Upper lobe of left lung (tissue), 6 donors: Measurements from ENCODE around the gene SPG7. TPM values are rescaled to one million over a fixed set of nuclear protein-coding genes. Genes with fewer than 3 reads are reported as not detected.

Experiments
- ATAC-seq, 2 donors: fragments of 200-7000 bp; cut with Tn5 transposase; one replicate each; pipeline ENCODE4 v1.9.1; 2022; ENCODE audit warnings: mild to moderate bottlenecking in 2 of 2, moderate library complexity in 2 of 2; ENCODE audit not compliant: low FRiP score in 2 of 2
- DNase-seq, 2 donors: peaks; one replicate each; pipeline ENCODE4 v3.0.0-alpha.2; 2019 to 2020
- H3K27ac ChIP-seq, 4 donors: fragments of 200-600 bp; sonication (generic); one replicate each; pipeline ENCODE4 v1.5.1; 2016 to 2019
- H3K27me3 ChIP-seq, 4 donors: fragments of 200-600 bp; sonication (generic); one replicate each; pipeline ENCODE4 v1.5.1; 2017 to 2019
- H3K36me3 ChIP-seq, 4 donors: fragments of 200-600 bp; sonication (generic); one replicate each; pipeline ENCODE4 v1.5.1; 2016 to 2019
- H3K4me1 ChIP-seq, 4 donors: fragments of 200-600 bp; sonication (generic); one replicate each; pipeline ENCODE4 v1.5.1; 2018 to 2019
- H3K4me3 ChIP-seq, 4 donors: fragments of 200-600 bp; sonication (generic); one replicate each; pipeline ENCODE4 v1.5.1; 2017 to 2019; ENCODE audit warnings: mild to moderate bottlenecking in 2 of 4, moderate library complexity in 1 of 4
- H3K9me3 ChIP-seq, 4 donors: fragments of 200-600 bp; sonication (generic); one replicate each; pipeline ENCODE4 v1.5.1; 2018 to 2019
- EP300 ChIP-seq, 4 donors: sonication (generic); formaldehyde crosslinking; IDR thresholded peaks; one replicate each; pipeline ENCODE4 v1.5.1; 2017; ENCODE audit warnings: antibody characterized with exemption in 4 of 4, control low read depth in 2 of 4
- POLR2A ChIP-seq, 4 donors: fragments of 450-650 bp; IDR thresholded peaks; one replicate each; pipeline ENCODE4 v1.5.1; 2016 to 2017; ENCODE audit warnings: antibody characterized with exemption in 4 of 4, mild to moderate bottlenecking in 2 of 4
- POLR2AphosphoS5 ChIP-seq, 2 donors: sonication (generic); formaldehyde crosslinking; IDR thresholded peaks; one replicate each; pipeline ENCODE4 v1.5.1; 2017; ENCODE audit warnings: antibody characterized with exemption in 2 of 2
- WGBS, 2 donors: methylation state at CpG; one replicate each; pipeline ENCODE4 v1.1.5; 2017 to 2018; 5-methylcytosine and 5-hydroxymethylcytosine counted together
- total RNA-seq, 6 donors: library from RNA; depleted of rRNA in 4 of 6; stranded (reverse); fragments of >200 nt in 4 of 6; gene quantifications; one replicate each; pipeline versions ENCODE4 v1.1.0 to v1.2.1, GENCODE V29; 2016 to 2021
- TF ChIP-seq, protein P1 (sequence below), 6 experiments: fragments of 450-650 bp in 4 of 6; fragments of 200-600 bp in 2 of 6; sonication (generic) in 2 of 6; IDR thresholded peaks; one replicate each; pipeline ENCODE4 v1.5.1; 2016 to 2019; ENCODE audit warnings: antibody characterized with exemption in 6 of 6
- donor health status: DM: no; HTN: no; CAD: no; lungs with moderate emphysema.
- donor health status: DM: no; HTN: yes; CAD: no; lungs with severe emphysema.

The SPG7 gene
- total RNA-seq, 6 donors from 2014 or later = 72.6 to 419 (median 111) TPM

- Histone ChIP-seq H3K27ac (no peak overlapping the region), H3K4me3 (no peak overlapping the region), H3K27me3 (no peaks in the 10 kb centered on the region), H3K9me3 (no peaks in the 10 kb centered on the region), H3K4me1 (no peaks in the 10 kb centered on the region), H3K36me3 (no peaks in the 10 kb centered on the region)
- no peak for ATAC-seq
- DNase-seq = no peak
- TF ChIP-seq EP300 (IDR thresholded peaks at IDR 0.05) = no peak
- no peak for TF ChIP-seq POLR2A (IDR thresholded peaks at IDR 0.05)
- TF ChIP-seq POLR2AphosphoS5 (IDR thresholded peaks at IDR 0.05) = no peak
- TF ChIP-seq, protein P1, sequence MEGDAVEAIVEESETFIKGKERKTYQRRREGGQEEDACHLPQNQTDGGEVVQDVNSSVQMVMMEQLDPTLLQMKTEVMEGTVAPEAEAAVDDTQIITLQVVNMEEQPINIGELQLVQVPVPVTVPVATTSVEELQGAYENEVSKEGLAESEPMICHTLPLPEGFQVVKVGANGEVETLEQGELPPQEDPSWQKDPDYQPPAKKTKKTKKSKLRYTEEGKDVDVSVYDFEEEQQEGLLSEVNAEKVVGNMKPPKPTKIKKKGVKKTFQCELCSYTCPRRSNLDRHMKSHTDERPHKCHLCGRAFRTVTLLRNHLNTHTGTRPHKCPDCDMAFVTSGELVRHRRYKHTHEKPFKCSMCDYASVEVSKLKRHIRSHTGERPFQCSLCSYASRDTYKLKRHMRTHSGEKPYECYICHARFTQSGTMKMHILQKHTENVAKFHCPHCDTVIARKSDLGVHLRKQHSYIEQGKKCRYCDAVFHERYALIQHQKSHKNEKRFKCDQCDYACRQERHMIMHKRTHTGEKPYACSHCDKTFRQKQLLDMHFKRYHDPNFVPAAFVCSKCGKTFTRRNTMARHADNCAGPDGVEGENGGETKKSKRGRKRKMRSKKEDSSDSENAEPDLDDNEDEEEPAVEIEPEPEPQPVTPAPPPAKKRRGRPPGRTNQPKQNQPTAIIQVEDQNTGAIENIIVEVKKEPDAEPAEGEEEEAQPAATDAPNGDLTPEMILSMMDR (IDR thresholded peaks at IDR 0.05) = no peak
- 72 to 84% methylated on average over 13 to 15 of the region's 15 CpGs for WGBS, 2 donors
Observed at GRCh38 chr16:89593841-89594240, 85.6 kb downstream of the SPG7 start.

- 95 to 97% methylated on average over 17 to 47 of the region's 47 CpGs for WGBS, 2 donors
- H3K4me3 ChIP-seq = no peak overlapping the region
- H3K4me1 ChIP-seq = no peaks in the 10 kb centered on the region
- no peak overlapping the region for H3K27ac ChIP-seq
- DNase-seq (peak in 1 of 2 donors; percentile 82), ATAC-seq (no peak)
- no peak for TF ChIP-seq POLR2AphosphoS5 (IDR thresholded peaks at IDR 0.05)
- TF ChIP-seq EP300 (IDR thresholded peaks at IDR 0.05) = no peak
- TF ChIP-seq, protein P1 (IDR thresholded peaks at IDR 0.05) = no peak
- no peak for TF ChIP-seq POLR2A (IDR thresholded peaks at IDR 0.05)
- no peaks in the 10 kb centered on the region for H3K36me3 ChIP-seq
- no peaks in the 10 kb centered on the region for H3K9me3 ChIP-seq
- no peaks in the 10 kb centered on the region for H3K27me3 ChIP-seq
Observed at GRCh38 chr16:89595330-89596060, 87.3 kb downstream of the SPG7 start.

DNA sequence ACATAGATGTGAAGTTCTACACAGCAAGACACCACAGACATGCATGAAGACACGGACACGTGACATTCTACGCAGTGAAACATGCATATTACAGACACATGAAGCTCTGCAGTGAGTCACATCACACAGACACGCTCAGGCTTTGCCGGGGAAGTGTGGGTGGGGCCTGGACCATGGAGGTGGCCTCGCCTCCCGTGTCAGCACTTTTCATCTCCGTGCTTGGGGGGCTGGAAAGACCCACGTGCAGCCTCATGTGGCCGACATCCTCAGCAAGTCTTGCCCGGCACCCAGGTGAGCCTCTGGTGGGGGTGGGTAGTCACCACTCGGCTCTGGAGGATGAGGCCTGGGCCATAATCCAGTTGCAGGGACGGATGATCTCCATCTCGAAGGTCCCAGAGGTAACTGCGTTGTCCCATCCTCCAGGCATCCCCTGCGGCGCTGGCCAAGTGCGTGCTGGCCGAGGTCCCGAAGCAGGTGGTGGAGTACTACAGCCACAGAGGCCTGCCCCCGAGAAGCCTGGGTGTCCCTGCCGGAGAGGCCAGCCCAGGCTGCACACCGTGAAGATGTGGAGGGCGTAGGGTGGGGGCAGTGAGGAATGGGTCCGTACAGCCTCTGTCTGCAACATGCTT is 88.0 kb downstream of the SPG7 start:
- H3K27me3 ChIP-seq = no peaks in the 10 kb centered on the region
- H3K4me1 ChIP-seq = no peaks in the 10 kb centered on the region
- WGBS, 2 donors = 89 to 91% methylated on average over 11 to 22 of the region's 25 CpGs
- peak in 1 of 2 donors; percentile 80 for DNase-seq
- ATAC-seq = peak; percentile 9 to 28
- TF ChIP-seq POLR2AphosphoS5 (IDR thresholded peaks at IDR 0.05) (no peak), POLR2A (IDR thresholded peaks at IDR 0.05) (no peak), EP300 (IDR thresholded peaks at IDR 0.05) (no peak)
- TF ChIP-seq, protein P1 (IDR thresholded peaks at IDR 0.05) = no peak
- H3K9me3 ChIP-seq = no peaks in the 10 kb centered on the region
- H3K27ac ChIP-seq = no peak overlapping the region
- H3K4me3 ChIP-seq = no peak overlapping the region
- no peaks in the 10 kb centered on the region for H3K36me3 ChIP-seq

GRCh38 chr16:89596957-89597649 is 88.9 kb downstream of the SPG7 start:
- TF ChIP-seq, protein P1 (IDR thresholded peaks at IDR 0.05) = no peak
- TF ChIP-seq POLR2A (IDR thresholded peaks at IDR 0.05) (no peak), EP300 (IDR thresholded peaks at IDR 0.05) (no peak), POLR2AphosphoS5 (IDR thresholded peaks at IDR 0.05) (no peak)
- H3K9me3 ChIP-seq = no peaks in the 10 kb centered on the region
- no peaks in the 10 kb centered on the region for H3K27me3 ChIP-seq
- H3K4me1 ChIP-seq = peaks cover 0 to 4% (median under 1%) of the 10 kb centered on the region in 4 donors
- H3K27ac ChIP-seq = no peak overlapping the region
- H3K4me3 ChIP-seq = no peak overlapping the region
- ATAC-seq (no peak), DNase-seq (peak in 1 of 2 donors; percentile 74)
- WGBS, 2 donors = 88 to 93% methylated on average over 11 to 19 of the region's 19 CpGs
- H3K36me3 ChIP-seq = no peaks in the 10 kb centered on the region
